Measurements from ENCODE around the gene COMMD3.

- TF ChIP-seq CTCF (IDR thresholded peaks at IDR 0.05) (no peak), POLR2A (IDR thresholded peaks at IDR 0.05) (no peak)
Measured at GRCh38 chr10:22271786-22272185, 44.4 kb upstream of the COMMD3 start.

All from adrenal gland (tissue), 5 donors.